Measurements from ENCODE around the gene KCNQ5. TPM values are rescaled to one million over a fixed set of nuclear protein-coding genes. Genes with fewer than 3 reads are reported as not detected.

KCNQ5 gene
- total RNA-seq, 1 experiment from 2014 or later = 9.4 TPM

DNA sequence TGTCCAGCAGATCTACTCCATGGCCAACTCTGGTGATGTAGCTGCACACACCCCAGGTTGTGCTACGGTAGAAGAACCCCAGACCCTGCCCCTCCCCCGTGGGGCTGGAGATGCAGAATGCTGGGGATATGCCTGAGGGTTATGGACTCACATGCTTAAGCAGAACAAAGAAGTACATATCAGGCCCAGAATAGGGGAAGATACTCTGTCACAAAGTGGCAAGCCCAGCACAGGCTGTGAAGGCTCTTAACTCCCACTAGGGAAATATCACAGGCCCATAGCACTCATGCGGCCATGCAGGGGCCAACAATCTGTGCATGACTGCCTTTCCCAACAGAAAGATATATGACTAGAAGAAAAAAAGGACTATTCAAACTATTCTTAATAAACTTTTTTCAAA lies 234.9 kb downstream of the KCNQ5 start:
- ATAC-seq (no peak), DNase-seq (ENCODE audit: low read depth, low spot score) (no peak)
- H3K9me3 ChIP-seq (ENCODE audit: control insufficient read depth, insufficient read depth, low read depth, low read length) = no peaks in the 10 kb centered on the region
- POLR2A ChIA-PET = interaction anchor here (0.6 kb wide), 2 partner anchors 168 to 817 kb away, joined by 5 to 6 read pairs; no protein-coding TSS in a partner anchor
- no peak overlapping the region for H3K4me3 ChIP-seq (ENCODE audit: low read depth in 2 of 2, low read length in 2 of 2)
- CTCF ChIA-PET = no interaction called here
- H3K4me1 ChIP-seq (ENCODE audit: control insufficient read depth, insufficient read depth, low read length) = no peaks in the 10 kb centered on the region
- no peaks in the 10 kb centered on the region for H3K36me3 ChIP-seq (ENCODE audit: control insufficient read depth, insufficient read depth, low read length)
- no peak for TF ChIP-seq TCF7L2 (IDR thresholded peaks at IDR 0.05; ENCODE audit: low read depth, low read length)
- TF ChIP-seq, protein P1, sequence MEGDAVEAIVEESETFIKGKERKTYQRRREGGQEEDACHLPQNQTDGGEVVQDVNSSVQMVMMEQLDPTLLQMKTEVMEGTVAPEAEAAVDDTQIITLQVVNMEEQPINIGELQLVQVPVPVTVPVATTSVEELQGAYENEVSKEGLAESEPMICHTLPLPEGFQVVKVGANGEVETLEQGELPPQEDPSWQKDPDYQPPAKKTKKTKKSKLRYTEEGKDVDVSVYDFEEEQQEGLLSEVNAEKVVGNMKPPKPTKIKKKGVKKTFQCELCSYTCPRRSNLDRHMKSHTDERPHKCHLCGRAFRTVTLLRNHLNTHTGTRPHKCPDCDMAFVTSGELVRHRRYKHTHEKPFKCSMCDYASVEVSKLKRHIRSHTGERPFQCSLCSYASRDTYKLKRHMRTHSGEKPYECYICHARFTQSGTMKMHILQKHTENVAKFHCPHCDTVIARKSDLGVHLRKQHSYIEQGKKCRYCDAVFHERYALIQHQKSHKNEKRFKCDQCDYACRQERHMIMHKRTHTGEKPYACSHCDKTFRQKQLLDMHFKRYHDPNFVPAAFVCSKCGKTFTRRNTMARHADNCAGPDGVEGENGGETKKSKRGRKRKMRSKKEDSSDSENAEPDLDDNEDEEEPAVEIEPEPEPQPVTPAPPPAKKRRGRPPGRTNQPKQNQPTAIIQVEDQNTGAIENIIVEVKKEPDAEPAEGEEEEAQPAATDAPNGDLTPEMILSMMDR (IDR thresholded peaks at IDR 0.05) = no peak
- no peak for TF ChIP-seq POLR2AphosphoS5 (IDR thresholded peaks at IDR 0.05; ENCODE audit: low read depth, low read length)
- in situ Hi-C loops (cut with HindIII; ENCODE audit: low pct_unique_long_range_greater_than_20kb, low sequenced_read_pairs) = no loop called here
- no peak overlapping the region for H3K27ac ChIP-seq (ENCODE audit: low read length)
- no TSS peak for BruUV-seq (replicated peaks)
- intact Hi-C loops (cut with micrococcal nuclease; ENCODE audit: unreplicated experiment) = no loop called here
- no peaks in the 10 kb centered on the region for H3K27me3 ChIP-seq (ENCODE audit: control insufficient read depth, insufficient read depth, low read length)

DNA sequence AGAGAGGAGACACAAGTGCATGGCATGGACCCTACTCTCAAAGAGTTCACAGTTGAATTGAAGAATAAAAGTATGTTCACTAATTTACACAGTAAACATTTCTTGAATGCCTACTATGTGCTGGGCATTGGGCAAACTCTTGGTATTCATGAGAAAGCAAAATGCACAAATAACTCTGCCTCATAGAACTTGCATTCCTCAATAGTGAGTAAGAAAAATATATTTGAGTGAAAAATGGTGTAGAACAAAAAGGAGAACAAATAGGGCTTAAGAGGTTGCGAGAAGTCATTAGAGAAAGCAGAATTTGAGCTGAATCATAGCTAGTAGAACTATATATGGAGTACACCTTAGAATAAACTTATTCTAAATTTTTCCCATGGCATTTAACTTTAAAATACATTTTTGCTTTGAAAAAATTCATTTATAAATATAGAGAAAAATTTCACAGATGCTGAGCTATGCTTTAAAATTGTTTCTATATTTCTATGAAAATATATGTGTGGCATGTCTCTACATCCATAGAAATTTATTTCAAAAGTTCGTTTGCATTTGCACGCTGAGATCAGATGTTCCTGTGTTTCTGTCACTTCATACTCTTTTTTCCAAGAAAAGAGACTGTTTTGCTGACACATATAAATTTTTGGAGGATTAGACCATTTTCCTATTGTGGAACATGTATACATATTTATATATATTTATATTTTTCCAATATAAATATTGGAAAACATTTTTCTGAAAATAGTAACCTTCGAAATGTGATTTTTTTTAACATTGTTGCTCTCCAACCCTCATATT lies 236.1 kb downstream of the KCNQ5 start:
- ChIA-PET POLR2A (interaction anchor here (0.6 kb wide), 1 partner anchor 505 kb away, joined by 4 read pairs; no protein-coding TSS in a partner anchor), CTCF (no interaction called here)
- intact Hi-C loops (cut with micrococcal nuclease; ENCODE audit: unreplicated experiment) (no loop called here), in situ Hi-C loops (cut with HindIII; ENCODE audit: low pct_unique_long_range_greater_than_20kb, low sequenced_read_pairs) (no loop called here)
- TF ChIP-seq SIN3A (IDR thresholded peaks at IDR 0.05; ENCODE audit: borderline replicate concordance, insufficient read depth, low read depth, low read length) (no peak), TCF7L2 (IDR thresholded peaks at IDR 0.05; ENCODE audit: low read depth, low read length) (no peak), POLR2AphosphoS5 (IDR thresholded peaks at IDR 0.05; ENCODE audit: low read depth, low read length) (no peak)
- TF ChIP-seq, protein P1 (IDR thresholded peaks at IDR 0.05) = no peak
- TF ChIP-seq, protein P2, sequence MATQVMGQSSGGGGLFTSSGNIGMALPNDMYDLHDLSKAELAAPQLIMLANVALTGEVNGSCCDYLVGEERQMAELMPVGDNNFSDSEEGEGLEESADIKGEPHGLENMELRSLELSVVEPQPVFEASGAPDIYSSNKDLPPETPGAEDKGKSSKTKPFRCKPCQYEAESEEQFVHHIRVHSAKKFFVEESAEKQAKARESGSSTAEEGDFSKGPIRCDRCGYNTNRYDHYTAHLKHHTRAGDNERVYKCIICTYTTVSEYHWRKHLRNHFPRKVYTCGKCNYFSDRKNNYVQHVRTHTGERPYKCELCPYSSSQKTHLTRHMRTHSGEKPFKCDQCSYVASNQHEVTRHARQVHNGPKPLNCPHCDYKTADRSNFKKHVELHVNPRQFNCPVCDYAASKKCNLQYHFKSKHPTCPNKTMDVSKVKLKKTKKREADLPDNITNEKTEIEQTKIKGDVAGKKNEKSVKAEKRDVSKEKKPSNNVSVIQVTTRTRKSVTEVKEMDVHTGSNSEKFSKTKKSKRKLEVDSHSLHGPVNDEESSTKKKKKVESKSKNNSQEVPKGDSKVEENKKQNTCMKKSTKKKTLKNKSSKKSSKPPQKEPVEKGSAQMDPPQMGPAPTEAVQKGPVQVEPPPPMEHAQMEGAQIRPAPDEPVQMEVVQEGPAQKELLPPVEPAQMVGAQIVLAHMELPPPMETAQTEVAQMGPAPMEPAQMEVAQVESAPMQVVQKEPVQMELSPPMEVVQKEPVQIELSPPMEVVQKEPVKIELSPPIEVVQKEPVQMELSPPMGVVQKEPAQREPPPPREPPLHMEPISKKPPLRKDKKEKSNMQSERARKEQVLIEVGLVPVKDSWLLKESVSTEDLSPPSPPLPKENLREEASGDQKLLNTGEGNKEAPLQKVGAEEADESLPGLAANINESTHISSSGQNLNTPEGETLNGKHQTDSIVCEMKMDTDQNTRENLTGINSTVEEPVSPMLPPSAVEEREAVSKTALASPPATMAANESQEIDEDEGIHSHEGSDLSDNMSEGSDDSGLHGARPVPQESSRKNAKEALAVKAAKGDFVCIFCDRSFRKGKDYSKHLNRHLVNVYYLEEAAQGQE (IDR thresholded peaks at IDR 0.05; ENCODE audit: insufficient read depth in 1 of 2, low read depth in 2 of 2, low read length in 1 of 2) = no peak
- H3K27ac ChIP-seq (ENCODE audit: low read length) = no peak overlapping the region
- no peak overlapping the region for H3K4me3 ChIP-seq (ENCODE audit: low read depth in 2 of 2, low read length in 2 of 2)
- BruUV-seq (replicated peaks) = no TSS peak
- no peaks in the 10 kb centered on the region for H3K4me1 ChIP-seq (ENCODE audit: control insufficient read depth, insufficient read depth, low read length)
- no peak for ATAC-seq
- no peaks in the 10 kb centered on the region for H3K27me3 ChIP-seq (ENCODE audit: control insufficient read depth, insufficient read depth, low read length)
- no peaks in the 10 kb centered on the region for H3K36me3 ChIP-seq (ENCODE audit: control insufficient read depth, insufficient read depth, low read length)
- DNase-seq (ENCODE audit: low read depth, low spot score) = no peak
- no peaks in the 10 kb centered on the region for H3K9me3 ChIP-seq (ENCODE audit: control insufficient read depth, insufficient read depth, low read depth, low read length)

Measured in Panc1 (cell line).